HUES6 (cell line): ENCODE data around the gene EMSY.
"Not testable (repeated sequence)": the region's sequence is repeated elsewhere in the genome, so short reads cannot be mapped to it uniquely, and the experiment has no call there.

Source experiments
- H3K27ac ChIP-seq: 2 replicates; pipeline ENCODE4 v1.7.0; 2013; ENCODE audit warnings: low read depth, mild to moderate bottlenecking, low read length, inconsistent platforms
- H3K27me3 ChIP-seq: 2 replicates; pipeline ENCODE4 v1.6.1; 2013; ENCODE audit warnings: low read length; ENCODE audit not compliant: control insufficient read depth, insufficient read depth
- H3K36me3 ChIP-seq: 2 replicates; pipeline ENCODE4 v1.6.1; 2013; ENCODE audit warnings: low read length; ENCODE audit not compliant: control insufficient read depth, insufficient read depth
- H3K4me1 ChIP-seq: 2 replicates; pipeline ENCODE4 v1.6.1; 2013; ENCODE audit warnings: low read length; ENCODE audit not compliant: control insufficient read depth, insufficient read depth
- H3K4me3 ChIP-seq: 2 replicates; pipeline ENCODE4 v1.5.1; 2013; ENCODE audit warnings: low read depth, low read length
- H3K9ac ChIP-seq: one replicate; pipeline ENCODE4 v1.6.1; 2013; ENCODE audit warnings: mild to moderate bottlenecking, low read length
- H3K9me3 ChIP-seq: 2 replicates; pipeline ENCODE4 v1.6.1; 2013; ENCODE audit warnings: low read depth, low read length; ENCODE audit not compliant: control insufficient read depth, insufficient read depth

The EMSY gene

GRCh38 chr11:76588455-76589325 lies 143.9 kb downstream of the EMSY start:
- Histone ChIP-seq H3K4me3 (no peak overlapping the region), H3K9ac (no peak overlapping the region), H3K9me3 (peaks cover 1% of the 10 kb centered on the region; the same call in 1 of the 2 replicates), H3K36me3 (no peaks in the 10 kb centered on the region), H3K27ac (no peak overlapping the region), H3K27me3 (no peaks in the 10 kb centered on the region), H3K4me1 (peaks cover 8% of the 10 kb centered on the region; the same call in 1 of the 2 replicates)

GRCh38 chr11:76589477-76589876 lies 144.7 kb downstream of the EMSY start:
- Histone ChIP-seq H3K4me1 (peaks cover 8% of the 10 kb centered on the region; the same call in 1 of the 2 replicates), H3K27me3 (no peaks in the 10 kb centered on the region), H3K9me3 (no peaks in the 10 kb centered on the region), H3K9ac (no peak overlapping the region), H3K27ac (no peak overlapping the region), H3K4me3 (no peak overlapping the region), H3K36me3 (no peaks in the 10 kb centered on the region)

DNA sequence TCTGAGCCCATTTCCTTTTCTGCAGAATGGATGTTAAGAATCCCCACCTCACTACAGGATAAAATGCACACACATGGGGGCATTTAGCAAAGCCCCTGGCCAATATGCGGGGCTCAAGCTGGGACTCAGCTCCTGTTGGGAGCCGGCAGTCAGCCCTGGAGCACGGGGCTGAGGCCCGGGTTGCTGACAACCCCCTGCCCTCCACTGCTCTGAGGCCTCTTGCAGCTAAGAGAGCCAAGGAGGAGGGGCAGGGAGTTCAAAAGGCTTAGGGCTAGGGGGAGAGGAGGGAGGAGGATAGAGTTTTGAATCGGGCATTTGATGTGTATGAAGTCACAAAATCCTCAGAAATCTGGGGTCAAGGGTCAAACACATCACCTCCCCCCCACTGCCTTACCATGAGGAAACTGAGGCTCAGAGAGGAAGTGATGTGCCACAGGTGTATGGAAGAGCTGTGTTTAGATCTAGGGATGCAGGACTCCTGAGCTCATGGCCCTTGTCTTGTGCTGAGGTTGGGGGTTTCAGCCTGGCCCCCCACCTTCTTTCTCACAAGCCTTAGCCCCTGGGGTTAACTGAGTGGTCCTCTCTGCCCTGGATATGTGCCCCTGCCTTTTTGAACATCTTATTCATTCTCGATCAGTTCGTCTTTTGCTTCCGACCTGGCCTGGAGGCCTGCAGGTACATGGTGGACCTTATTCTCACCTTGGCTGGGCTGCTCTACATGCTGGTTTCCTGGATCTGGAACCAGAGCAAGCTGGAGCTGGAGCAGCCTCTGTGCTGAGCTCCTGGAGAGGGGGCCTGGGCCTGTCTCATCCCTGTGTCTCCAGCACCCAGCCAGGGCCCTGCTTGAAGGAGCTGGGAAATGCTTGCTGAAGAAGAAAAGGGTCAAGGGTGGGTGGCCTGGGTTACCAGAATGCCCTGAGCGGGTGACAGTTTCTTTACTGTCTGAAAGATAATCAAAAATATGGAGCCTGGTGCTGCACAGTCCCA lies 145.4 kb downstream of the EMSY start:
- H3K36me3 ChIP-seq = no peaks in the 10 kb centered on the region
- peaks cover 8% of the 10 kb centered on the region; the same call in 1 of the 2 replicates for H3K4me1 ChIP-seq
- no peaks in the 10 kb centered on the region for H3K9me3 ChIP-seq
- no peak overlapping the region for H3K4me3 ChIP-seq
- no peak overlapping the region for H3K27ac ChIP-seq
- H3K9ac ChIP-seq = no peak overlapping the region
- H3K27me3 ChIP-seq = no peaks in the 10 kb centered on the region

DNA sequence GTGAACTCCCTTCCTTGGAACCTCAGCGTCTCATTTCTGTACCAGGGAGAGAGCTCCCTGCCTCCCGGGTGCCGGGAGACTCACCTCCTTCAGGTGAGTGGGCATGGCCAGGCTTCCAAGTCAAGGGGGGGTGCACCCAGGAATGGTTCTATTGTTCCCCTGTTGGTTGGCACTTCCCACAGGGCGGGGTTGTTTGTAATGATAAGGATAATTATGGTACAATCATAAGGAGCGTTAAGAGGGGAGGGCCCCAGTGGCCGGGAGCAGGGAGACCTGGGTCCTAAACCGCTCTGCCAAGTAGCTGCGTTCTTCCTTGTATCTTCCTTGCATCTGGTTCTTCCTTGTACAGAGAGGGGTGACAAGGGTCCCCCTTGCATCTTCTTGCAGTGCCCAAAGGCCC lies 146.6 kb downstream of the EMSY start:
- no peak overlapping the region for H3K9ac ChIP-seq
- H3K4me1 ChIP-seq = peaks cover 8% of the 10 kb centered on the region; the same call in 1 of the 2 replicates
- H3K27ac ChIP-seq = no peak overlapping the region
- no peaks in the 10 kb centered on the region for H3K9me3 ChIP-seq
- H3K27me3 ChIP-seq = no peaks in the 10 kb centered on the region
- no peaks in the 10 kb centered on the region for H3K36me3 ChIP-seq
- H3K4me3 ChIP-seq = no peak overlapping the region

DNA sequence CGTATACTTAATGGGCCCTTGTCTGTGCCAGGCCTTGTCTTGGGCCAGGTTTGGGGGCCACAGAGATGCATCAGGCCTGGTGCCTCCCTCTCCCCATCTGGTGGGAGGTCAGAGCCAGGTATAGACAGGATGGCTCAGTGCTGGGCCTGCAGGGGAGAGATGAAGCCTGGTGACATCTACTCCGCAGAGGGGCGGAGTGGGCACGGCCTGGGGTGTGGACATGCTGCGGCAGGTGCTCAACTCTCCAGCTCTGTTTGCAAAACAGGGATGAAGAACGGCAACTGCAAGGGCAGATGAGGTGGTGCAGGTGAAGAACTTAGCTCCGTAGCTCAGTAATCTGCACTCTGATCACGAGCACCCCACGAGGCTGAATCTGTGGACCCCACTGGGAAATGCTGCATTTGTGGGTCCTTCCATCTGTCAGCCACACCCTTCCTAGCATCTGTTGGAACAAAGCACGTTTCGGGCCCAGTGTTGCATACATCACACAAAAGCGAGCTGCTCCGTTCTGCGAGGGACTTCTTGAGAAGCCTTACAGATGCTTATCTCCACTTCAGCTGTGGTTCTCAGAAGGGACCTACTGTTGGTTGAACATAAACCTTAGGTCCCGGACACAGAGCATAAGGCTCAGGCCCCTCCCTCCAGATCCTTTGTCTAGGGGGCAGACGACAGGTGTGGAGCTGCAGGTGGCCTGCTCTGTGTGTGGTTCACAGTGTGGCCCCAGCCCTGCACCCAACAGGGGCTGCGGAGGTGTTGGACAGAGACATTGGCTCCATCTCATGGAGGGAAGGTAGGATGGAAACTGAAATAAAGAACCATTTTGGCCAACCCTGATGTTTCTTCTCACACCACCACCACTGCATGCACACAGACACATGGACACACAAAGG lies 147.5 kb downstream of the EMSY start:
- H3K36me3 ChIP-seq = no peaks in the 10 kb centered on the region
- H3K4me1 ChIP-seq = peaks cover 8% of the 10 kb centered on the region; the same call in 1 of the 2 replicates
- no peaks in the 10 kb centered on the region for H3K9me3 ChIP-seq
- H3K4me3 ChIP-seq = no peak overlapping the region
- H3K9ac ChIP-seq = no peak overlapping the region
- no peak overlapping the region for H3K27ac ChIP-seq
- no peaks in the 10 kb centered on the region for H3K27me3 ChIP-seq

GRCh38 chr11:76592961-76593360 lies 148.1 kb downstream of the EMSY start:
- Histone ChIP-seq H3K27me3 (no peaks in the 10 kb centered on the region), H3K9me3 (no peaks in the 10 kb centered on the region), H3K4me1 (peaks cover 8% of the 10 kb centered on the region; the same call in 1 of the 2 replicates), H3K9ac (no peak overlapping the region), H3K4me3 (no peak overlapping the region), H3K27ac (no peak overlapping the region), H3K36me3 (no peaks in the 10 kb centered on the region)

DNA sequence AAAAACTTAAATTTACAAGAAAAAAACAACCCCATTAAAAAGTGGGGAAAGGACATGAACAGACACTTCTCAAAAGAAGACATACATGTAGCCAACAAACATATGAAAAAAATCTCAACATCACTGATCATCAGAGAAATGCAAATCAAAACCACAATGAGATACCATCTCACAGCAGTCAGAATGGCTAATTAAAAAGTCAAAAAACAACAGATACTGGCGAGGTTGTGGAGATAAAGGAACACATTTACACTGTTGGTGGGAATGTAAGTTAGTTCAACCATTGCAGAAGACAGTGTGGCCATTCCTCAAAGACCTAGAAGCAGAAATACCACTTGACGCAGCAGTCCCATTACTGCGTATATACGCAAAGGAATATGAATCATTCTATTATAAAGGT lies 150.3 kb downstream of the EMSY start:
- not testable (repeated sequence) for H3K36me3 ChIP-seq, H3K9ac ChIP-seq, H3K4me1 ChIP-seq, H3K9me3 ChIP-seq, H3K27me3 ChIP-seq, H3K27ac ChIP-seq, H3K4me3 ChIP-seq

- no peak overlapping the region for H3K27ac ChIP-seq
- no peaks in the 10 kb centered on the region for H3K27me3 ChIP-seq
- no peak overlapping the region for H3K4me3 ChIP-seq
- no peaks in the 10 kb centered on the region for H3K36me3 ChIP-seq
- no peak overlapping the region for H3K9ac ChIP-seq
- no peaks in the 10 kb centered on the region for H3K9me3 ChIP-seq
- H3K4me1 ChIP-seq = peaks cover 10% of the 10 kb centered on the region; the same call in 1 of the 2 replicates
Observed at GRCh38 chr11:76596652-76597051, 151.8 kb downstream of the EMSY start.

DNA sequence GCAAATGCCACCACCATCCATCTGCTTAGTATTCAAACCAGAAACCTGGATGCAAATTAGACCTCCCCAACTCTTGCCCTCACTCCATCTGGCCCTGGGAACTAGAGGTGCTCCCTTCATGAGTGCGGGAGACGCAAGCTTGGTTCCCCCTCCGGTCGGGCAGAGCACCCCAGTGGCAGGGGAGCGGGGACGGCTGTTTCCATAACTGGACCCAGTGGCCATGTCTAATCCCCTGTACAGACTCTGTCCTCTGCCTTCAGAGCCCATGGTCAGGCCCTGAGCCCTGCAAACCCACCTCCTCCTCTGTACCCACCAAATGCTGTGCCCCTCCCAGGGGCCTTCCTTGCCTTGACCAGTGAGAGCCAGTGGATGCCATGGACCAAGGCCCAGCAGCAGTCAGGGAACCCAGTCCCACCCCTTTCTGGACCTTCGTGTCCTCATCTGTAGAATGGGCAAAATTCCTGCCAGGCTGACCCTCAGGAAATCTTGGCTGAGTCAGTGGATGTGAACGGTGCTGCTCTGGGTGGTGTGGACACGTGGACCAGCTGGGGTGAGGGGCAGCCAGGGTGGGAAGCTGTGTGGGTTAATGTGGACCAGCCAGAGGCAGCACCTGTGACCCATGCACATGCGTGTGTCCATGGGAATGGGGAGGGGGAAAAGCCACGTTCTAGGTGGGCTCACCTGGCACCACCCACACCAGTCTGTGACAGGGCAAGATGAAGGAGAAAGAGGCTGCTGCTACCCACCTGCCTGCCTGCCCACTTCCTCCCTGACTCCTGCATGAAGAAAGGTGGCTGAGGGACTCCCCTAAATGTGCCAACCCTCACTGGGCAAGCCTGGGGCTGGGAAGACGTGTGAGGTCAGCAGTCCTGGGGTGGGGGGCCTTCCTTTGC lies 153.0 kb downstream of the EMSY start:
- Histone ChIP-seq H3K4me1 (peaks cover 10% of the 10 kb centered on the region; the same call in 1 of the 2 replicates), H3K9ac (no peak overlapping the region), H3K27me3 (no peaks in the 10 kb centered on the region), H3K4me3 (no peak overlapping the region), H3K36me3 (no peaks in the 10 kb centered on the region), H3K9me3 (no peaks in the 10 kb centered on the region), H3K27ac (no peak overlapping the region)
